Lung (tissue), 12 donors: Measurements from ENCODE around the gene NXNL1. TPM values are rescaled to one million over a fixed set of nuclear protein-coding genes. Genes with fewer than 3 reads are reported as not detected.
A peak's percentile ranks its signal among the peaks of the same experiment; 100 is the strongest.

ENCODE experiments used
- ATAC-seq: fragments of 200-7000 bp; cut with Tn5 transposase; one replicate; pipeline ENCODE4 v1.9.1; 2020; ENCODE audit warnings: moderate number of reproducible peaks; ENCODE audit not compliant: insufficient read depth, low FRiP score
- DNase-seq, 3 donors: peaks; one replicate each; pipeline ENCODE4 v3.0.0-alpha.2; 2013 to 2017
- H3K27ac ChIP-seq, 2 donors: one replicate each; pipeline ENCODE4 v1.5.1; 2013; ENCODE audit warnings: mild to moderate bottlenecking in 2 of 2, moderate library complexity in 2 of 2, control low read depth in 1 of 2, inconsistent platforms in 1 of 2, low read depth in 1 of 2, low read length in 1 of 2
- H3K27me3 ChIP-seq, 3 donors: one replicate each; pipeline ENCODE4 v1.5.1; 2013; ENCODE audit warnings: low read length in 2 of 3; ENCODE audit not compliant: control insufficient read depth in 3 of 3, insufficient read depth in 3 of 3
- H3K36me3 ChIP-seq, 4 donors: one replicate each; pipeline ENCODE4 v1.5.1; 2013; ENCODE audit warnings: low read length in 4 of 4, mild to moderate bottlenecking in 1 of 4, moderate library complexity in 1 of 4; ENCODE audit not compliant: control insufficient read depth in 4 of 4, insufficient read depth in 4 of 4
- H3K4me1 ChIP-seq, 5 donors: one replicate each; pipeline ENCODE4 v1.5.1; 2013; ENCODE audit warnings: low read length in 5 of 5, mild to moderate bottlenecking in 2 of 5, moderate library complexity in 1 of 5; ENCODE audit not compliant: control insufficient read depth in 5 of 5, insufficient read depth in 5 of 5
- H3K4me3 ChIP-seq: one replicate; pipeline ENCODE4 v1.5.1; 2013; ENCODE audit warnings: mild to moderate bottlenecking, control low read depth, moderate library complexity
- H3K9ac ChIP-seq, 2 donors: one replicate each; pipeline ENCODE4 v1.5.1; 2013; ENCODE audit warnings: low read length in 2 of 2, control low read depth in 1 of 2; ENCODE audit not compliant: insufficient read depth in 1 of 2
- H3K9me3 ChIP-seq, 4 donors: one replicate each; pipeline ENCODE4 v1.5.1; 2013; ENCODE audit warnings: low read length in 3 of 4, mild to moderate bottlenecking in 1 of 4, moderate library complexity in 1 of 4; ENCODE audit not compliant: control insufficient read depth in 4 of 4, insufficient read depth in 3 of 4
- CTCF ChIP-seq: IDR thresholded peaks from 2 replicates; pipeline ENCODE4 v1.5.1; 2012; ENCODE audit warnings: mild to moderate bottlenecking; ENCODE audit errors: control extremely low read depth, extremely low read depth
- WGBS, 2 donors: extraction: QIAGEN DNeasy Blood & Tissue Kit; methylation state at CpG; one replicate each; pipeline ENCODE4 v1.1.7; 2013; 5-methylcytosine and 5-hydroxymethylcytosine counted together
- polyA plus RNA-seq, 2 donors: library from polyadenylated mRNA; stranded (reverse); fragments of 200-250 nt; gene quantifications; one replicate each; pipeline ENCODE4 v1.2.1, GENCODE V29; 2013
- total RNA-seq, 2 donors: library from RNA; depleted of rRNA in 1 of 2; stranded (reverse); fragments of >200 nt in 1 of 2; gene quantifications; one replicate each; pipeline ENCODE4 v1.2.1, GENCODE V29; 2014 to 2021
- donor health status: control.
- donor health status: control.
- donor health status: Bipolar disorder and iron deficiency.
- donor health status: healthy.
- donor health status: DM: yes; HTN: yes; CAD: no.

The NXNL1 gene
- total and polyA plus RNA-seq, 4 donors, result not detected

GRCh38 chr19:17409990-17410389, 50.7 kb downstream of the NXNL1 start:
- no peak overlapping the region for H3K4me3 ChIP-seq
- peaks cover 0 to 11% (median 2%) of the 10 kb centered on the region in 5 donors for H3K4me1 ChIP-seq
- no peaks in the 10 kb centered on the region for H3K9me3 ChIP-seq
- 89% methylated on average over 9 of the region's 9 CpGs for WGBS, 2 donors
- DNase-seq, result no peak
- TF ChIP-seq CTCF, result no peak
- ATAC-seq, result no peak
- no peaks in the 10 kb centered on the region for H3K27me3 ChIP-seq
- H3K36me3 ChIP-seq, result peaks cover 0 to 2% (median 0%) of the 10 kb centered on the region in 4 donors
- no peak overlapping the region for H3K9ac ChIP-seq
- H3K27ac ChIP-seq, result no peak overlapping the region

- Histone ChIP-seq H3K27ac (peak overlapping the region; percentile 5 to 40), H3K9ac (no peak overlapping the region), H3K4me3 (no peak overlapping the region), H3K4me1 (peaks cover 0 to 7% (median 2%) of the 10 kb centered on the region in 5 donors), H3K36me3 (peaks cover 0 to 2% (median 0%) of the 10 kb centered on the region in 4 donors), H3K27me3 (no peaks in the 10 kb centered on the region), H3K9me3 (no peaks in the 10 kb centered on the region)
- no peak for DNase-seq
- 17 to 35% methylated on average over 2 of the region's 2 CpGs for WGBS, 2 donors
- ATAC-seq, result no peak
- TF ChIP-seq CTCF, result no peak
Measured at GRCh38 chr19:17406887-17407196, 53.9 kb downstream of the NXNL1 start.

GRCh38 chr19:17406046-17406886, 54.5 kb downstream of the NXNL1 start:
- Histone ChIP-seq H3K36me3 (peaks cover 0 to 2% (median 0%) of the 10 kb centered on the region in 4 donors), H3K4me3 (peak overlapping the region; percentile 0), H3K9me3 (no peaks in the 10 kb centered on the region), H3K9ac (no peak overlapping the region), H3K27me3 (no peaks in the 10 kb centered on the region), H3K4me1 (peaks cover 0 to 7% (median 2%) of the 10 kb centered on the region in 5 donors), H3K27ac (peak overlapping the region; percentile 86 to 93)
- no peak for TF ChIP-seq CTCF
- WGBS, 2 donors, result 32 to 46% methylated on average over 10 of the region's 10 CpGs
- DNase-seq (no peak), ATAC-seq (no peak)

Other genes starting within 250 kb of the NXNL1 start
- 10 to 100 TPM; 22.0 to 33.5 TPM for gene USE1, start 245.6 kb downstream of the NXNL1 start, total RNA-seq
- gene USE1, start 245.6 kb downstream of the NXNL1 start, polyA plus RNA-seq, result 10 to 100 TPM; 36.2 to 60.1 TPM
- gene OCEL1, start 234.7 kb downstream of the NXNL1 start, total RNA-seq, result 10 to 100 TPM in 1 of 2 donors, 1 to 10 TPM in 1; 9.1 to 39.5 TPM
- gene OCEL1, start 234.7 kb downstream of the NXNL1 start, polyA plus RNA-seq, result 10 to 100 TPM; 19.4 to 31.1 TPM
- gene NR2F6, start 215.0 kb downstream of the NXNL1 start, total RNA-seq, result 10 to 100 TPM; 26.1 to 65.5 TPM
- gene NR2F6, start 215.0 kb downstream of the NXNL1 start, polyA plus RNA-seq, result 10 to 100 TPM; 26.8 to 28.0 TPM
- 10 to 100 TPM; 11.8 to 12.3 TPM for gene USHBP1, start 196.2 kb downstream of the NXNL1 start, total RNA-seq
- gene USHBP1, start 196.2 kb downstream of the NXNL1 start, polyA plus RNA-seq, result 10 to 100 TPM in 1 of 2 donors, 1 to 10 TPM in 1; 6.2 to 11.4 TPM
- 10 to 100 TPM; 52.4 to 75.1 TPM for gene BABAM1, start 193.5 kb downstream of the NXNL1 start, total RNA-seq
- gene BABAM1, start 193.5 kb downstream of the NXNL1 start, polyA plus RNA-seq, result 10 to 100 TPM; 61.8 to 65.1 TPM
- gene ANKLE1, start 179.0 kb downstream of the NXNL1 start, total RNA-seq, result 1 to 10 TPM in 1 of 2 donors, under 1 TPM in 1; 0.95 to 1.6 TPM
- 1 to 10 TPM in 1 of 2 donors, under 1 TPM in 1; 0.43 to 1.1 TPM for gene ANKLE1, start 179.0 kb downstream of the NXNL1 start, polyA plus RNA-seq
- 10 to 100 TPM; 12.8 to 23.0 TPM for gene ABHD8, start 157.5 kb downstream of the NXNL1 start, total RNA-seq
- gene ABHD8, start 157.5 kb downstream of the NXNL1 start, polyA plus RNA-seq, result 10 to 100 TPM; 14.9 to 15.4 TPM
- gene MRPL34, start 155.1 kb downstream of the NXNL1 start, total RNA-seq, result 10 to 100 TPM; 22.3 to 85.7 TPM
- 100 to 1,000 TPM; 101 to 137 TPM for gene MRPL34, start 155.1 kb downstream of the NXNL1 start, polyA plus RNA-seq
- 10 to 100 TPM; 16.1 to 40.7 TPM for gene DDA1, start 151.4 kb downstream of the NXNL1 start, total RNA-seq
- gene DDA1, start 151.4 kb downstream of the NXNL1 start, polyA plus RNA-seq, result 10 to 100 TPM; 60.2 to 66.5 TPM
- 10 to 100 TPM in 1 of 2 donors, 1 to 10 TPM in 1; 7.1 to 22.5 TPM for gene ANO8, start 126.1 kb downstream of the NXNL1 start, total RNA-seq
- 1 to 10 TPM; 7.1 to 8.8 TPM for gene ANO8, start 126.1 kb downstream of the NXNL1 start, polyA plus RNA-seq
- 10 to 100 TPM; 22.2 to 24.1 TPM for gene GTPBP3, start 123.4 kb downstream of the NXNL1 start, total RNA-seq
- gene GTPBP3, start 123.4 kb downstream of the NXNL1 start, polyA plus RNA-seq, result 10 to 100 TPM; 13.3 to 14.2 TPM
- 10 to 100 TPM in 1 of 2 donors, 1 to 10 TPM in 1; 6.4 to 29.1 TPM for gene PLVAP, start 83.6 kb downstream of the NXNL1 start, total RNA-seq
- gene PLVAP, start 83.6 kb downstream of the NXNL1 start, polyA plus RNA-seq, result 10 to 100 TPM; 22.6 to 55.0 TPM
- under 1 TPM in 1 of 2 donors, not detected in 1; 0.74 TPM for gene CCDC194, start 66.7 kb downstream of the NXNL1 start, total RNA-seq
- gene CCDC194, start 66.7 kb downstream of the NXNL1 start, polyA plus RNA-seq, result under 1 TPM; 0.13 to 0.37 TPM
- 10 to 100 TPM; 49.8 to 71.3 TPM for gene BST2, start 55.3 kb downstream of the NXNL1 start, total RNA-seq
- gene BST2, start 55.3 kb downstream of the NXNL1 start, polyA plus RNA-seq, result 100 to 1,000 TPM in 1 of 2 donors, 10 to 100 TPM in 1; 48.2 to 179 TPM
- 10 to 100 TPM; 28.5 to 66.9 TPM for gene MVB12A, start 40.9 kb downstream of the NXNL1 start, total RNA-seq
- gene MVB12A, start 40.9 kb downstream of the NXNL1 start, polyA plus RNA-seq, result 10 to 100 TPM; 59.6 to 62.1 TPM
- gene TMEM221, start 12.3 kb downstream of the NXNL1 start, total RNA-seq, result under 1 TPM; 0.12 to 0.57 TPM
- gene TMEM221, start 12.3 kb downstream of the NXNL1 start, polyA plus RNA-seq, result under 1 TPM; 0.06 to 0.08 TPM
- 10 to 100 TPM; 25.4 to 26.9 TPM for gene SLC27A1, start 9.6 kb upstream of the NXNL1 start, total RNA-seq
- gene SLC27A1, start 9.6 kb upstream of the NXNL1 start, polyA plus RNA-seq, result 10 to 100 TPM; 12.2 to 15.8 TPM
- 100 to 1,000 TPM in 1 of 2 donors, 10 to 100 TPM in 1; 63.2 to 109 TPM for gene PGLS, start 50.7 kb upstream of the NXNL1 start, total RNA-seq
- gene PGLS, start 50.7 kb upstream of the NXNL1 start, polyA plus RNA-seq, result 100 to 1,000 TPM; 107 to 122 TPM
- gene COLGALT1, start 94.7 kb upstream of the NXNL1 start, total RNA-seq, result 100 to 1,000 TPM in 1 of 2 donors, 10 to 100 TPM in 1; 39.9 to 129 TPM
- 100 to 1,000 TPM in 1 of 2 donors, 10 to 100 TPM in 1; 63.3 to 107 TPM for gene COLGALT1, start 94.7 kb upstream of the NXNL1 start, polyA plus RNA-seq
- under 1 TPM; 0.28 to 0.31 TPM for gene UNC13A, start 227.4 kb upstream of the NXNL1 start, total RNA-seq
- gene UNC13A, start 227.4 kb upstream of the NXNL1 start, polyA plus RNA-seq, result under 1 TPM; 0.14 to 0.26 TPM